KBM-7 (cell line): Measurements from ENCODE around the gene USP7.
"Not testable (repeated sequence)": the region's sequence is repeated elsewhere in the genome, so short reads cannot be mapped to it uniquely, and the experiment has no call there.

ENCODE experiments used
- DNase-seq: peaks from one replicate; pipeline ENCODE4 v3.0.0-alpha.2; 2015
- in situ Hi-C: fragments of 300-500 bp; cut with MboI; formaldehyde crosslinking; loops from 2 replicates; pipeline ENCODE4 v1.14.3; 2020; ENCODE audit warnings: low sequenced_read_pairs, low pct_unique_long_range_greater_than_20kb, mixed read lengths

Gene USP7

DNA sequence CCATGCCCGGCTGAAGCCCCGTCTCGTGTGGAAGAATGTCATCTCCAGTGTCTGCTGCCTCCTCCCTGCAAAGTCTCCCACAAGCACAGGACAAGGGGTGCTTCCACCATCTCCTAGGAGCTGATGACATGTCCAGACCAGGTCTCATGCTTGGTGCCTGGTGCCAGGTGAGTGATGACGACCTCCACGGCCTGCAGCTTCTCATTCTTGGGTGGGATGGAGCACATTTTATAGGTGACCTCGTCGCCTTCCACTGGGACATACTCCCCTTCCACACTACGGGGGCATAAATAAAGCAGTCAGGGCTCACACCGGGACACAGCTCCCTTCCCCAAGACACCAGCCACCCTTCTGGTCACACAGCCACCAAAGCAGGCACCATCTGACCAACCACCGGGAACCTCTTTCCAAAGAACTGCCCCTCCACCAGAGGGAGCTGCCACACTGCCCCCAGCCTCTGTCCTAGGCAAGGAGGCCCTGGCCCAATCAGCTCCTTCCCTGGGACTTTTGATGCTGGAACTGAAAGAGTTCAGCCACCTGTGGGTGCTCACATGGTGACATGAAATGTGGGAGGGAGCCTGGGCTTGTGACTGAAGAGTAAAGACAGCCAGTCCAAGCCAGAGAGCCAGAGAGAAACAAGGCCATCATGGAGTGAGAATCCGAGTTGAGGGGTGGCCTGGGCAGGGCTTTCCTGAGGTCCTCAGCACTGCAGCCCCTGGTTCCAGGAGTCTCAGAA is 108.5 kb downstream of the USP7 start:
- DNase-seq, result peak; percentile 47
- in situ Hi-C loops, result no loop called here

- in situ Hi-C loops, result no loop called here
- no peak for DNase-seq
Measured at GRCh38 chr16:8854298-8854948, 109.3 kb downstream of the USP7 start.

DNA sequence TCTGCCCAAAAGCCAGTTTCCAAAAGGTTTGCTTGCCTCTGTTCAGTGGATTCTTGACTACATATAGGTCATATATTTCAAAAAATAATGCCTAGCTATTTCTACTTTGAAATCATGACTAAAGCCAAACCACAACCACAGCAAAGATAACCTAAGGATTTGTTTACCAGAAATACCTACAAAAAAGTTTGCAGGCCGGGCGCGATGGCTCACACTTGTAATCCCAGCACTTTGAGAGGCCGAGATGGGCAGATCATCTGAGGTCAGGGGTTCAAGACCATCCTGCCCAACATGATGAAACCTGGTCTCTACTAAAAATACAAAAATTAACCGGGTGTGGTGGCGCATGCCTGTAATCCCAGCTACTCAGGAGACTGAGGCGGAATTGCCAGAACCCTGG is 110.1 kb downstream of the USP7 start:
- in situ Hi-C loops, result no loop called here
- DNase-seq, result no peak

DNA sequence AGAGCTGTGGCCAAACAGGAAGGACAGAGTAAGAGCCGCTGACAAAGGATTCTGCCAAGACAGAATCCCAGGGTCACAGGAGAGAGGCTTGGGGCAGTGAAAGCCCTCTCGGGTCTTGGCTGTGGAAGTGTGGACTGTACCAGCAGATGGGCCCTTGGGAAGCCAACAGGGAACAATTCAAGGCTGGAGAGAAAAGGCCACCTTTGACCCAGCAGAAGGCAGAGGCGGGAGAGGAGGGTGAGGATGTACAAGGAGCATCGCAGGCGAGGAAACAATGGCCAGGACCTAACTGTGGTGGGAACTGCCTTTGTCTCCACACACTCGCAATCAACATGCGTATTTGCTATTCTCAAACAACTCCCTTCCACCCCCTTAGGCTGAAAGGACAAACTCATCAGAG is 110.6 kb downstream of the USP7 start:
- in situ Hi-C loops, result no loop called here
- DNase-seq, result no peak

GRCh38 chr16:8852534-8852933 is 111.2 kb downstream of the USP7 start:
- no peak for DNase-seq
- in situ Hi-C loops, result no loop called here

DNA sequence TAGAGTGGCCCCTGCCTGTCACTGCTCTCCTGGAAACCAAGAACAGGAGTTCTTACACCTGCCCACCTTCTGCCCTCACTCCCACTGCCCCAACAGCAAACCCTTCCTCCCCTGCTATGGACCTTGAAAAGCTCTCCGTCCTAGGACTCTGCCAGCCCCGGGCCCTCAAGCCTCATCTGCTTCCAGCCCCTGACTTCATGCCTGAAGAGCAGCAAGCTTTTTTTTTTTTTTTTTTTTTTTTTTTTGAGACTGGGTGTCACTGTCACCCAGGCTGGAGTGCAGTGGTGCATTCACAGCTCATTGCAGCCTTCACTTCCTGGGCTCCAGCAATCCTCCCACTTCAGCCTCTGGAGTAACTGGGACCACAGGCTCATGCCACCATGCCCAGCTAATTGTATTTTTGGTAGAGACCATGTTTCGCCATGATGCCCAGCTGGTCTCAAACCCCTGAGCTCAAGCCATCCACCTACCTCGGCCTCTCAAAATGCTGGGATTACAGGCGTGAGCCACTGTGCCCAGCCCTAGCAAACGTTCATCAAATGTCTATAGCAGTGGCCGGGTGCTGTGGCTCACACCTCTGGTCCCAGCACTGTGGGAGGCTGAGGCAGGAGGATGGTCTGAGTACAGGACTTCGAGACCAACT is 111.8 kb downstream of the USP7 start:
- in situ Hi-C loops, result no loop called here
- DNase-seq, result no peak

DNA sequence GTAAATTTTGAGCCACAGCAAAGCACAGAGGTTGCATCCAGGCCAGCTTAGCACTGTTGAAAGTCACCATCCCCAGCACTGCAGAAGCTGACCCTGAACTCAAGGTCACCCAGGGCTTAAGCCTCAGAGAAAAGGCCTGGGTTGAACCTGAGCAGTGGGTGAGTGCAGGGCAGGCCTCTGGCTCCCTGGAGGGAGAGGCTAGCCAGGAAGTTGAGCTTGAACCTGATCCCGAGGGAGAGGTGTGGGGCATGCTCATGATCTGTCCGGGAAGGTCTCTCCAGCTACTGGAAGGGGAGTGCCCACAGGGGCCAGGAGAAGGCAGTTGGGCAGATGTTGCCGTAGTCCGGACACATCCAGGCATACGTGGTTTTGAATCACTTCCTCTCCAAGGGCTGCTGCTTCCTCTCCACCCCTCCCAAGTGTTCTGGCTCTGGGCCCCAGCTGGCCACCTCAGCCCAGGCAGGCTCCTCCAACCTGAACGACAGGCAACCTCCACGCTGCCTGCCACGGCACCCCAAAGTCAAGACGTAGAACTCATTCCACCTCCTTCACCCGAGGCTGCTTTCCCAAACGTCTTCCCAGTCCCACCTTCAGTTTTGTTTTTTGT is 113.3 kb downstream of the USP7 start:
- DNase-seq, result peak; percentile 85
- in situ Hi-C loops, result no loop called here

DNA sequence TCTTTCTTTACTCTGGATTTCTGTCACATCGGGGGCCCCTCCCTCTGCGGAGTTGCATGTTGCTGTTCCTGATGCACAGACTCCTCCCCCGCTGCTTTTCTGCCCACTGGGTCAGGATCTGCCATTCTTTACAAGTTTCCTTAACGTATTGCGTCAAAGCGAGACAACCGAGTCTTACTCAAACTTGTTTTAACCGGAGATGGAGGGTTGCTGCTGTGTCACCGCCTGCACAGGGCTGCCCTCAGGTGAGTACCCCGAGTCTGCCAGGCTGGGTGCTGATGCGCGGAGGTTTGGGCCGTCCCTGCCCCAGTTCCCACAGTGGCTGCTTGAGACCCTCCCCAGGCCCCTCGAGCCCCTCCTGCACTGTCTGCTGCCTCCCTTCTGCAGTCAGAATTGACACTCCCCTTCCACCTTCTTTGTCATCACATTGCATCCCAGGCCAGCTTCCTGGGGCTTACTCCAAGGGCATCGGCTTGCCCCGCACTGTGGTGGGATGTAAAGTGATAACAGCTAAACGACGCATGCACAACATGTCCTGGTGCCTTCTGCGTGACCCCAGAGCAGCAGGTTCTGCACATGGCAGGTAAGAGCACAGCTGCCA is 114.2 kb downstream of the USP7 start:
- in situ Hi-C loops, result no loop called here

GRCh38 chr16:8848939-8849391 is 114.7 kb downstream of the USP7 start:
- no peak for DNase-seq

More for the DNA sequence above, 114.2 kb downstream of the USP7 start:
- DNase-seq, result no peak

GRCh38 chr16:8848231-8848938 is 115.3 kb downstream of the USP7 start:
- in situ Hi-C loops, result no loop called here
- DNase-seq, result no peak

More at GRCh38 chr16:8848939-8849391, 114.7 kb downstream of the USP7 start:
- in situ Hi-C loops, result no loop called here

- no peak for DNase-seq
- in situ Hi-C loops, result no loop called here
Measured at GRCh38 chr16:8847623-8848022, 116.1 kb downstream of the USP7 start.

DNA sequence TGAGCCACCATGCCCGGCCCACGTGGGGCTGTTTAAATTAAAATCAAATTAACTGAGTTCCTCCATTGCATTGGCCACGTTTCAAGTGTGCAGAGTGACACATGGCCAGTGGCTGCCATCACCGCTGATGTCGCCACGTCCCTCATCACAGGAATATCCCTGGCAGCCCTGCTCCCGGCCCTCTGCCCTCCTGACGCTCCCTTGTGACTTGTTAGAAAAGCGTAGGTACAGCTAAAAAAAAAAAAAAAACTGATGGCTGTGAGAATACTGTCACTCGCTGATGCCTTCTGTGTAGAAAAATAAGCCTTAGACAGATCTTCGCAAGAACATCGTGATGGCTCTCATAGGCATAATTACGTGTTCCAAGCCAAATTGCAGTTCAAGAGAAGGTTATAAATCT is 116.6 kb downstream of the USP7 start:
- in situ Hi-C loops, result no loop called here
- no peak for DNase-seq

DNA sequence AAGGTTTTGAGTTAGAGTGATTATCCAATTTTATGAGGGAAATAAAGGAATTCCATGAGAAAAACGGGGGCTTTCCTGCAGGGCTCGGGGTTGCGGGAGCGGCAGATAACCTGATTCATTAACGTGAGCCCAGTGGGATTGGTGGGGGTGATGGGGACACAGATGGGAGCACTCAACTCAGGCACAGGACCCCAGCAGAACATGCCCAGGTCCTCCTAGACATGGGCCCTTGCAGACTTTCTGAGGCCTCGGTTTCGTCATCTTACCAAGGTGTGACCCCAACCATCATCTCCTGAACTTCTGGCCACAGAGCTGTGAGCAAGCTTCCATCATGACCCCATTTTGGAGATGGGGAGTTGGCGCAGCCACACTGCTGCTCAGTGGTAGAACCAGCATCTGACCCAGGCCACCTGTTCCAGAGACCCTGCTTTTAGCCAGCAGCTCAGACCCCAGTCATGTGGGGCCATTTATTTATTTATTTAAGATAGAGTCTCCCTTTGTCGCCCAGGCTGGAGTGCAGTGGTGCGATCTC is 117.2 kb downstream of the USP7 start:
- in situ Hi-C loops, result no loop called here

DNA sequence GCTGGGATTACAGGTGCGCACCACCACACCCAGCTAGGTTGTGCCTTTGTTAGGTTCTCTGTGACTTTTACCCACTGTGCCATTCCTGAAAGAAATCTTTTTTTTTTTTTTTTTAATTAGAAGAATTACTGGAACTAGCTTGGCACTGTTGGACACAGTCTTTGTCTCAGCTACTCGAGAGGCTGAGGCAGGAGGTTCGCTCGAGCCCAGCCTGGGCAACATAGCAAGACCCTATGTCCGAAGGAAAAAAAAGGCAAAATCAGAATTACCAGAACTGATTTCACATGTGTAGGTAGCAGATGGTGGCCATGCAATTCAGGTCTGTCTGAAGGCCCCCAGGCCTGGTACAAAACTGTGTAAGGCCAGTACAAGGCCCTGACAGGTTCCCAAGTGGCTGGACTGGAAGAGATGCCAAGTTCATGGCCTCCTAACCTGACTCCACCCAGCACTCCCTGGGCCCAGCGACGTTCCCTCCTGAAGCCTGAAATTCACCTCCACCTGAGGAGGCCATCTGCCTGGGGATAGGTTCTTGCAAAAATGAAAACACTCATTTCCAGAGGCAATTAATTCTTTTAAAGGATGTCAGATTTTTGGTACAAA is 117.9 kb downstream of the USP7 start:
- DNase-seq, result no peak
- in situ Hi-C loops, result no loop called here

More for the DNA sequence above, 117.2 kb downstream of the USP7 start:
- no peak for DNase-seq

DNA sequence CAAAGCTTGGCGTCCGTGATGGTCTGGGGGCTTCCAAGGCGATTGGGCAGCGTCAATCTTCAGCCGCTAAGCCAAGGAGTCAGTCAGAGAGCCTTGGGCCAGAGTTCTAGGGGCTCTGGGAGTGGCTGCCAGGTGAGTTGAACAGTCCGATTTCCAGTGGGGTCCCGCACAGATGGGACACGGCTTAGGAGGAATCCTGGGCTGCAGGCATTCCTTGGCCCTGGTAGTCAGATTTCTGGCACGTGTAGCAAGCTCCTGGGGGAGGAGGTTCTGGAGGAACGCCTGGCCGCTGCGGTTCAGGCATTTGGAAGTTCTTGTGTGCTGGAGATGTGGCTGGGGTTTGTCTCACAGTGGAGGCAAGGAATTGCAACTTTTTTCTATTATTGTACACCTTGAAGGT is 120.4 kb downstream of the USP7 start:
- DNase-seq, in situ Hi-C loops: not testable (repeated sequence)
